NCI-H524 (cell line): ENCODE data around the gene COL20A1.

Experiments used
- DNase-seq, 2 experiments: peaks; one replicate each; lab custom pipeline; 2025; lab: John Stamatoyannopoulos, UW

The COL20A1 gene

GRCh38 chr20:63292904-63293303, at the start of gene COL20A1:
TSS of gene COL20A1 (plus strand) at chr20:63293186. CDS start at chr20:63295108, 1,922 bp downstream.
- DNase-seq = no peak

DNA sequence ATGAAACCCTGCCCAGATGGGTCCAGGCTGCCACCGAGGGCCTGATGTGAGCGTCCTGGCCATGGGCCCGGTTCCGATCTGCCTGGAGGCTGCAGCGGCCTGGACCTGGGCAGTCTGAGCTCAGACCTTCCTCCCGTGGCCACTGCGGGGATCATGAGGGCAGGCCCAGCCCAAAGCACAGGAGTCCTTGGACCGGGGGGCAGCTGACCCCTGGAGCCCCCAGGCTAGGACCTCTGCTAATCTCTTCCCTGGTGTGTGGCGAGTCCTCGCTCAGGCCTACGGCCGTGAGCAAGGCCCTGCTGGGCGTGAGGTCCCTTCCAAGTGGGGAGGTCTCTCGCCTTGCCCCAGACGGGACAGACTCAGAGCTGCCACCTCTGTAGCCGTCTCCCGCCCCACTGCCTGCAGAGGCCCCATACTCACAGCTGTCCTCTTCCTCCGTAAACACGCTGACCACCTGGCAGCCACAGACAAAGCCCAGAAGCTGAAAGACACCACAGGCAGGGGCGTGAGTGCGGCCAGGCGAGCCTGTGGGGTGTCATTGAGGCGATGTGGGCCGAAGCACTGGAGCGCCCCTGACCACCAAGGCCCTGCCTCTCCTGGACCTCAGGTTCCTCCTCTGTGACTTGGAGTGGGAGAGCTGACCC, 49.3 kb upstream of the COL20A1 start:
- no peak for DNase-seq

DNA sequence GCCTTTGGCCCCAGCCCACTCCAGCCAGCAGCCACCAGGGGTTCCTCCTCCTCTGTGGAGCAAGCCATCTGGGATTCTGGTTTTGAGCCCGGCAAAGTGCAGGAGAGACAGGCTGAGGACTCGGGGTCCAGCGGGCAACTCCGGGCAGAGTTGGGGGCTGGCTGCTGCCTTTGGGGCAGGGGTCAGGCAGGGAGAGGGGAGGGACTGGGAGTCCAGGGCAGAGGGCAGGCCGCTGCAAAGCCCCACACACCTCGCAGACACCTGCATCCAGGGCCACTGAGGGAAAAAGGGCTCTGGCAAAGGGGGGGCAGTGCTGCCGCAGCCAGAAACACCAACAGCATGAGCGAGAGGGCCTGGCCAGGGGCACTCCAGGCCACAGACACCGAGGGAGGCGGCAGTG, 48.5 kb upstream of the COL20A1 start:
- no peak for DNase-seq

DNA sequence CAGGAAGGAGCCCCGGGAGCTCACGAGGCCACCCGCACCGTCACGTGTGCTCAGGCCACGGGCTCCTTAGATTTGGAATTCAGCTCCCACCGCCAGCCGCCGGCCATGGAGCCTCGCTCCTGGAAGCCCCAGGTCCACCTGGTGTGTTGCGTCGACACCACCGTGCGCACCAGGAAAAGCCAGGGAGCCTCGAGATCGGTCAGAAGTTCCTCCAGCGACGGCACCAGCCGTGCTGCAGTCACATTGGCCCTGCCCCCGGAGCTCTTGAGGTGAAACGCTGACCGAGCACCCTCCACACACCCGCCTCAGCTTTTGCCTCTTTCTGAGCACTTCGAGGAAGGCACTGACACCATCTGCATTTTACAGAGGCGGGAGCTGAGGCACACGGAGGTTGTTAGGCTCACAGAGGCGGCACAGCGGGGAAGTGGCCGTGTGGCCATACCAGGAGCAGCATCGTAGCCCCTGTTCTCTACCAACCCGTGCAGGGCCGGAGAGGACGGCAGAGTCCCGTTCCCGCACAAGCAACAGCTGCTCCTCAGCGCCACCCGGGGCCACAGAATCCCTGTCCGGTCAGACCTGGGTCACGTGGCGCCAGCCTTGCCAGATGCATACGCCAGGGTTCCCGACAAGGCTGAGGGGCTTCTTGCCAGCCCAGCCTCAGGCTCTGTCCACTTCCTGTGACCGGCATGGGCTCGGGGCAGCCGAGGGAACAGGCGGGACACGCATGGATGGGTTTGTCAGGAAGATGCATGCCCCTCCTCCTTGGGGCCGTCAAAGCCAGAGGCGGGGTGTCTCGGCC, 46.3 kb upstream of the COL20A1 start:
- DNase-seq = peak in 1 of 2 experiments; percentile 42

DNA sequence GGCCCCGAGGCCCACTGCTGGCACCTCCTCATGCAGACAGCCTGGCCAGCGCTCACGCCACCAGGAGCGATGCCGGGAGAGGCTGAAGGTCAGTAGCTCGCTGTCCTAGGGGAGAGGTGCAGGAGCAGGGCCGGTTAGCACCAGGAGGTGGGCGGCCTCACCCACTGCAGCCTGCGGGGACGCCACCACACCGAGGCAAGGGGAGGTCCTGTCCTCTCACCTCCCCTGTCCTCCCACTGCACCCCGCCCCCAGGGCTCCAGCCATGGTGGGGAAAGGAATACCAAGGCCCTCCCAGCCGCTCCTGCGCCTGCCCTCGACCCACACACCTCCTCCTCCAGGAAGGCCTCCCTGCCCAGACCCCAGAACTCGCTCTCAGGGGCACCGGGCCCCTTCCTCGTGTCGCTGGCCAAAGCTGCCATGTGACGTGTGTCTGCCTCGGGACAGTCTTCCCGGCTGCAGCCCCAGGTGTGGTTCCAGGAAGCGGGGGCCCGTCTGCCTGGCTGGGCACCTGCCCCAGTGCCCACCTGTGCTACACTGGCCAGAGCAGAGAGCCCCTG, 45.2 kb upstream of the COL20A1 start:
- no peak for DNase-seq

- DNase-seq = no peak
Measured at GRCh38 chr20:63248835-63249591, 44.0 kb upstream of the COL20A1 start.

- DNase-seq = no peak
Measured at GRCh38 chr20:63249891-63250290, 43.1 kb upstream of the COL20A1 start.

GRCh38 chr20:63251350-63251749, 41.6 kb upstream of the COL20A1 start:
- peak in 1 of 2 experiments; percentile 20 for DNase-seq

DNA sequence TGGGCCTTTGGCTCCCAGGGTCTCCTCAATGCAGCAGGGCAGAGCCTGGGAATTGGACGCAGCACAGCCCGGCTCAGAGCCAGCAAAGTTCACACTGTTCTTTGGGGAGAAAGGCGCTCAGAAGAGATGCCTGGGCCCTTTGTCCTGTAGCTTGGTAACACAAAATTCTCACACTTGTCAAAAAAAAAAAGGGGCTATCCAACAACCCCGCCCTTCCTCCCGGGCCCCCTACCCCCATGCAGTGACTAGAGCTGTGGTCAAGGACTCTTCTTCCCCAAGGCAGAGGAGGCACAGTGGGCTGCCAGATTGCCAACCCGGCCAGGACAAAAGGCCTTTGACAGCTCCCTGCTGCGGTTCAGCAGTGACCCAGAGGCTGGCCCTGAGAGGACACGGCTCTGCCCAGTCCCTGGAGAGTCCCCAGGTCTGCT, 40.7 kb upstream of the COL20A1 start:
- no peak for DNase-seq

- no peak for DNase-seq
Measured at GRCh38 chr20:63253065-63253437, 39.9 kb upstream of the COL20A1 start.

- DNase-seq = no peak
Measured at GRCh38 chr20:63253438-63254231, 39.4 kb upstream of the COL20A1 start.

GRCh38 chr20:63254232-63254605, 38.8 kb upstream of the COL20A1 start, which contains the start of gene NKAIN4:
TSS of gene NKAIN4 (minus strand) at chr20:63254463. CDS start at chr20:63254450, 13 bp downstream.
- no peak for DNase-seq

GRCh38 chr20:63254606-63255384, 38.2 kb upstream of the COL20A1 start:
- DNase-seq = no peak

DNA sequence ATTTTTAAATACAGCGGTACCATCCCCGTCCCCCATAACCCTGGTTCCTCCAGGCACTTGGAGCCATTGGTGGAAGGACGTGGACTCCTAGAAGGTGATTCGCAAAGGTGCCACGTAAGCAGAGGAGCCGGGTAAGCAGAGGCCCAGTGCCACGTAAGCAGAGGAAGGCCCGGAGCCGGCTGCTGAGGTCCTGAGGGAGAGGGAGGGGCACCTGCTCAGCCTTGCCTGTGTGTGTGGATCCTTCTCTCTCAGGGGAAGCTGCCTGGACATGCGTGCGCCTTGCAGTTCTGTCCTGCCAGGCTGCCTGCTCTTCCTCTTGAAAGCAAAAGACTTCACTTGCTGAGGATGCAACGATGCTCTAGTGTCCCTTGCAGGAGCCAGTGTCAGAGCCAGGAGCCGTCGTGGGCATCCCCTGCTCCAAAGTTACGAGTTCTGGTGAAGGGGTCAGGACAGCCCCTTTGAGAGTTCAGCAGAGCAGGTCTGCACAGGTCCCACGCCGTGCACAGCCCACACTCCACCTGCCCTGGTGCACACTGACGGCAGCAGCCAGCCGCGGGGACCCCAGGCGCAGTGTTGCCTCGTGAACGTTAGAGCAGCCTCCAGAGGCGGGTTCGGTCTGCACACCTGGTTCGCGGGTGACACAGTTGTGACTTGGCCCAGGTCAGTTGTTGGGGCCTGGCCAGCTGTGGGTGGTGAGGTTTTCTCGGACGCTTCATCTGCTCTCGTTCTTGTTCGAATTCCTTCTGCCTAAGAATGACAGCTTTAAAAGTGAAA, 36.9 kb upstream of the COL20A1 start:
- DNase-seq = peak in 1 of 2 experiments; percentile 19

DNA sequence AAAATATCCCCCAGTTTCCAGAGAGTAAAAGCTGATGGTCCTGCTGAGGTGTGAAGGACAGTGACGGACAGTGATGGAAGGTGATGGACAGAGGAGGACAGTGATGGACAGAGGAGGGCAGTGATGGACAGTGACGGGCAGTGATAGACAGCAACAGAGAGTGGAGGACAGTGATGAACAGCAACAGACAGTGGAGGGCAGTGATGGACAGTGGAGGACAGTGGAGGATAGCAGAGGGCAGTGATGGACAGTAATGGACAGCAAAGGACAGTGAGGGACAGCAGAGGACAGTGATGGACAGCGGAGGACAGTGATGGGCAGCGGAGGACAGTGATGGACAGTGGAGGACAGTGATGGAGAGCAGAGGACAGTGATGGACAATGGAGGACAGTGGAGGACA, 36.0 kb upstream of the COL20A1 start:
- no peak for DNase-seq

DNA sequence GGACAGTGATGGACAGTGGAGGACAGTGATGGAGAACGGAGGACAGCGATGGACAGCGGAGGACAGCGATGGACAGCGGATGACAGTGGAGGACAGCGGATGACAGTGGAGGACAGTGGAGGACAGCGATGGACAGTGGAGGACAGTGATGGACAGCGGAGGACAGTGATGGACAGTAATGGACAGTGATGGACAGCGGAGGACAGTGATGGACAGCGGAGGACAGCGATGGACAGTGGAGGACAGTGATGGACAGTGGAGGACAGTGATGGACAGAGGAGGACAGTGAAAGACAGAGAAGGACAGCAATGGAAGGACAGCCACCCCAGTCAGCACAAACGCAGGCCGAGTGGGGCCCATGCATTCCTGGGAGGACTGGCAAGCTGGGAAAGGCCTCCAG, 35.4 kb upstream of the COL20A1 start:
- no peak for DNase-seq

DNA sequence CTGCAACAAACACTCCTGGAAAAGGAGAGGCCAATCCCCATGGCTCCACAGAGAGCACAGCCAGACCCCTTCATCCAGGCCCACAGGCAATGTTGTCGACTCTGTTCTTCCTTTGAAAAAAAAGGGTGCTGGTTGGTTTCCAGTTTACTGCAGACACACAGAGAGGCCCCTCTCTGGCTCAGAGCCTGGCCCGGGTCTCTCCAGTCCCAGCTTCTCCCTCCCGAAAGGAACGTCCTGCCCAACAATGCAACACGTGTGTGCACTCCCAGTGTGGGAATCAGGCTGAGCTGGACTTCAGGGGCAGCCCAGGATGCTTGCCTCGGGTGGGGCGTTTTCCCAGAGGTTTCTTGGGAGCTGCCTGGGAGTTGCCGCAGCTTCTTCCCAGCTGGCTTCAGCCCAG, 34.2 kb upstream of the COL20A1 start:
- no peak for DNase-seq

GRCh38 chr20:63259734-63260460, 33.1 kb upstream of the COL20A1 start:
- no peak for DNase-seq

DNA sequence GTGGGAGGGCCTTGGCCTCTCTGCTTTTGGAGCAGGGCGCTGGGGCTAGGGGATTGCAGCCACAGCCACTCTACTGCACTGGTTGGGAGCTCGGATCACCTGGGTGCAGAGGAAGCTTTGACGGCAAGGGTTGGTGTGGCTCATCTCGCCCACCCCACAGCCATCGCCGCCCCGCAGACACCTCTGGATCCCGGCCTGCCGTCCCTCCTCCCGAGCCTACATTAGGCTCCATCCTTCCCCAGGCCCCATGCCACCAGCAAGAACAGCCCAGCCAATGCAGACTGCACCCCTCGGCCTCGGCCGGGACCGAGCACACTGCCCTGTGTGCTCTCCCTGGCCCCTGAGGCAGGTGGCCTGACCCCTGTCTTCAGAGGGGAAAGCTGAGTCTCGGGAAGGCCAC, 32.5 kb upstream of the COL20A1 start:
- no peak for DNase-seq
